SW480 (cell line): ENCODE data around the gene ANTXR1.

ENCODE experiments used
- DNase-seq: peaks from one replicate; pipeline ENCODE4 v3.0.0-alpha.2; 2016; ENCODE audit warnings: low spot score

Gene ANTXR1

DNA sequence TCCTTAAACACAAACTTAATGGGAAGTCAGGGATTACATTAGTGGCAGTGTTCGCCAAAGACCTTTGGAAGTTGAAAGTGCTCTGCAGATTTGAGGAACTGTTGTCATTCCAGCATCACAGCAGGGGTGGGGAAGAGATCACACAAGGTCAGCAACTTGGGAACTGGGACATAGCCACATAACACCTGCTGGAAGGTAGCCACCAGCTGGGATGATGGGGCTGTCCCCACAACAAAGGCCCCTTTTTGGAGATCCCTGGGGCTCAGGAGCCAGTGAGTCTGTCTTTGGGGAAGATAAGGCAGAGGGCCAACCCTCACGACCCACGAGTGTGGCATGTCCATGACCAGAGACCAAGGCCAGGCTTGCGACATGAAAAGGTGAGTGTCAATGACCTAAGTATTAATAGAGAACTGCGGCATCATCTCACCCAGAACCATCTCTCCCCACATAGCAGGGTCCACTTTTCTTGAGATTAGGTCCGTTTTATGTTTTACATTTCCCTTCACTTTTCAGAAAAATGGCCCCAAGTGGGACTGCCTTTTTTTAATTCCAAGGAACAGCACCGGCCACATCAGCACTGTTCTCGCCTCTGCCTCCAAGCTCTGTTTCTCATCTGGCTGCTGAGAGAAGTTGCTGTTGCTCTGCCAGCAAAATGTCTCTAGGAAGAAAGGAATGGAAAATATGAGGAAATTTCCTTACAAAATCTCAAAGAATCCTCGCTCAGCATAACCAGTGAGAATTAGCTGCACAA, 267.1 kb downstream of the ANTXR1 start:
- no peak for DNase-seq

DNA sequence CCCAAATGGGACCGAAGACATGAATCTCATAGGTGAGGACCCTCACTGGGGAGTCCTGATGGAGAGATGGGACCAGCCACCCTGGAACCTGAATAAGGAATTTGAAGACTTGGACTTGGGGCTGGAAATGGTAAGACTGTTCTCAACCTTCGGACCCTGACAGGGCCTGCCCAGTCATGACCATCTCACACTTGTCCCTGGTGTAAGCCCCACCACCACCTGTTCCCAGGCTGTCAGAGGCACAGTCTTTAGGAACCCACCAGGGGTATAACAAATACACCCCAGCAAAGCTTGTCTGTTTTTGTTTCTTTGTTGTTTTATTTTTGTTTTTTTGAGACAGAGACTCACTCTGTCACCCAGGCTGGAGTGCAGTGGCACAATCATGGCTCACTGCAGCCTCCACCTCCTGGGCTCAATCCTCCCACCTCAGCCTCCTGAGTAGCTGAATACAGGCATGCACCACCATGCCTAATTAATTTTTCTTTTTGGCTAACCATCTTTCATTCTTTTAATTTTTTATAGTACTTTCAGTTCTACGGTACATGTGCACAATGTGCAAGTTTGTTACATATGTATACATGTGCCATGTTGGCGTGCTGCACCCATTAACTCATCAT, 267.9 kb downstream of the ANTXR1 start:
- DNase-seq = no peak

DNA sequence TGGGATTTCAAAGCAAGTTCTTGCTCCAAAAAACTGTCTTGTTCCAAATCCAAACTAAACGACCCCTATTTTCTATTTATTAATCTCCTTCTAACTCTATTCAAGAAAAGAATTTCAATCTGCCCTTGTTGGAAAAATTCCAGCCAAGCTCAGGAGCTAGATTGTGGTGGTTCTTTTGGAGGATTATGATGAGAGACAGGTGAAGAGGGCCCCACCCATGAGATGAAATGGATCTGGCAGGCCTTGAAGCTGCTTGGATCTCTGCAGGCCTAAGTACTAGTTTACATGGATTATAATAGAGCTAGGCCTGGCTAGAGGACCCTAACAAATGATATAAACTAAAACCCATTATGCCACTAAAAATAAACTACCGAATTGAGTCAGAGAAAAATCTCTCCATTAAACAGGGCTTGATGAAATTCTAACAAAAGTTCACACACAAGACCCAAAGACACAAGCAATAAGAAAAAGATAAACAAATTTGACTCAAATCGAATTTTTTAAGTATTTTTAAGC, 272.5 kb downstream of the ANTXR1 start:
- no peak for DNase-seq

DNA sequence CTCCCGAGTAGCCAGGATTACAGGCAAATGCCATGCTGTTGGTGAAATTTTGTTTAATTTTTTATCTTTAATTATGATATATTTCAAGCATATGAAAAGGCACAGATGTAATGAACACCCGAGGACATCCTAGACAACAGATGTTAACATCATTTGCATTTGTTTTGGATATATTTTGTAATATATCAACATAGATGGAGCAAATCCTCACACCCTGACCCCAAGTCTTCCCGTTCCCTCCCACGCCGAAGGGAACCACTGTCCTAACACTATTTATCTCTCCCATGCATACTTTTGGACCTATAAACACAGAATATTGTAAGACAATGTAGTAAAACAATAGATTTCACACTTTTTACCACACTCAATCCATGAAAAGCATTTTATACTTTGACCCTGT, 274.6 kb downstream of the ANTXR1 start:
- no peak for DNase-seq

DNA sequence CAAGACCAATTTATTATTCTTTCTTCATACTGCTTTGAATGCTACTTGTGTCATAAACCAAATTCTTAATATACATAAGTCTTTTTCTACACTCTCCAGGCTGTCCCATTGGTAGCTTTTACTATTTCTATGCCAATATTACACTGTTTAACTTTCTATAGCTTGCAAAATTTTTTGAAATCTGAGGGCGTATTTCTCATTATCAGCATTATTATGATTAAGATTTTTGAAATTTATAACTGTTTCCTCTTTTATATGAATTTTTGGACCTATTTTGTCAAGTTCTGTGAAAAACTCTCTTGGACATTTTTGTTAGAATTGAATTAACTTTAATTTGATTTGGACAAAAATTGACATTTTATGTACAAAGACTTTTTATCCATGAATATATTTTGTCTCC, 275.4 kb downstream of the ANTXR1 start:
- DNase-seq = no peak

DNA sequence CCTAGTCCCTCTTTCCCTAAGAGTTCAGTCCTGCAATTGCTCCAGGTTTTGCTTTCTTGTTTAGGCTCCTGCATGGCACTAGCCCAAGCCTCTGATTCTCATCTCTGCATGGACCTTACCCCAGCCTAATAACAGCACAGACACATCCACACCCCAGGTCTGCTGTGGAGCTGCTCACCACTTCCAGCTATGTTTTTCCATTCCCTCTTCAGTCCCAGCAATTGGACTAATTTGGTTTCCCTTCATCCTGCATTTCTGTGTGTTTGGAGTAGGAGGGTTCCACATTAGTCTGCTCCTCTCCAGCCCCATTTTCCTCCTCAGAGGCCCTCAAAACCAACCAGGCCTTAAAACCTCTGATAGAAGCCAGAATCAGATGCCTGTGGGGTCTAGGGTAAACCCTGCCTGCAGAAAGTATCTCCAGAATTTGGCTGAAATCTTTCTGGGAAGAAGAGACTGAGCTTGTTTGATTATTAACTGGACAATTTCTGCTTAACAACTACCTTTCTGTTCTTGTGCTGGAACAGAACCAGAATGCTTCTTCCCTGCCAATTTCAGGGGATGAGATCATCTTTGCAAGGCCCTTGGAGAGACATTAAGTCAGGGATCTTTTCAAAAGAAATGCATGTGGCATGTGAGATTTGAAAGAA, 278.1 kb downstream of the ANTXR1 start:
- no peak for DNase-seq

DNA sequence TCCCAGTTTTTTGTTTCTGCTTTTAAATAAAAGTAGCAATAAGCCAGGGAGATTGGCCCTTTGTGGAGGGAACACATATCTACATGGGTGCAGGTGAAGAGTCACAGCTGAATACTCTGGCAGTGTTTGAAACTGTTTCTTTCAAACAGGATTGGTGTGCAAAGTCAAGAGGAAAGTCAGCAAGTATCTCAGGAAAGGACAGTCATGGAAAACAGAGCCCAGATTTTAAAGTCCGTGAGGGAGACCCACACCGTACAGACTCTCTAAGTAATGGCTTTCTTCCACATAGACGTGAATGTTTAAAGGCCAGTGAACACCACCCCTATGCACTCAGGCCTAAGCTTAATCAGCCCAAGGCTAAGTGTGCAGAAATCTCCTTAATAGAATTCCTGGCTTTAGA, 278.7 kb downstream of the ANTXR1 start:
- no peak for DNase-seq

DNA sequence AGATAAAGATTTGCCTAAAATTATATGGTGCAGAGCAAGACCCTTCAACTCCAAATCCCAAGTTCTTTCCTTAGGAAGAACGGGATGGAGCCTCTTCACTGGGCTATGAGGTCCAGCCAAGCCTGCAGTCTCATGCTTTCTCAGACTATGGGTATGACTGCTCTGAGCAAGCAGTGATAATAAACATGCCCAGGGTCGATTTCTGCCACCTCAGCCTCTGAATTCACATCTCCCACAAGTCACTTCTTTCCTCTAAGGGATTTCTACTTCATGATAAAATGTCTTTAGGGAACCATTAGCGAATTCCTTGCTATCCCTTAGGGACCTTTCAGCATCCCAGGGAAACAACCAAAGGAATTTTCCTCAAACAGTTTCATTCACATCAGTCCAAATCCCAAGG, 279.3 kb downstream of the ANTXR1 start:
- DNase-seq = no peak

DNA sequence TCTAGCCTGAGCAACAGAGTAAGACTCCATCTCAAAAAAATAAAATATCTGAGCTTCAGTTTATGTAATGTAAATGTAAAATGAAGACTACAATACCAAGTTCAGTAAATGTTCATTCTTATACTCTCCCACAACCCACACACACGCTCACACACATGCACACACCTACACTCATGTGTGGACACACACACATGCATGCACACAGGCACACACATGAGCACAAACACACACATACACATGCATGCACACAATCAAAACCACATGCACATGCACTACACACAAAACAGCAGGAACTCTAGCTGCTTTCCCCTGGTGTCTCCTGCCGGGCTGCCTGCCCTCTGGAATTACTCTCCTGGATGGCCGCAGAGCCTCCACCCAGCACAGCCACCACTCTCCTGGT, 283.4 kb downstream of the ANTXR1 start:
- no peak for DNase-seq

DNA sequence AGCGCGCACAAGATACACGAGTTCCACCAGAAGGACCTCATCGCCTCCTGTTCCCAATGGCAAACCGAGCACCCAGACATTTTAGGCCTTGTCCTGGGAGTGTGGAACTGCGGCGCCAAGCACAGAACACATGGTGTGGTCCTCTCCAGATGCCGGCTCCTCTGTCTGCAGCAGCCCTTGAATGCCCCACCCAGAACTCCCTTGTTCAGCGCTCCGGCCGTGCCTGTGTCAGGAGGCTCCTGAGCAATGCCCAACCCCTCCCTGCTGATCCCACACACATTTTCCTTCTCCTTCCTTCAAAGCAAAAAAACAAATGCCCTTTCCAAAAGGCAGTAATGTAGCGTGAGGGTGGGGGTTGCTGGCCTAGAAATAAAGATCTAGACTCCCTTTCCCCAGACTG, 284.2 kb downstream of the ANTXR1 start:
- no peak for DNase-seq

DNA sequence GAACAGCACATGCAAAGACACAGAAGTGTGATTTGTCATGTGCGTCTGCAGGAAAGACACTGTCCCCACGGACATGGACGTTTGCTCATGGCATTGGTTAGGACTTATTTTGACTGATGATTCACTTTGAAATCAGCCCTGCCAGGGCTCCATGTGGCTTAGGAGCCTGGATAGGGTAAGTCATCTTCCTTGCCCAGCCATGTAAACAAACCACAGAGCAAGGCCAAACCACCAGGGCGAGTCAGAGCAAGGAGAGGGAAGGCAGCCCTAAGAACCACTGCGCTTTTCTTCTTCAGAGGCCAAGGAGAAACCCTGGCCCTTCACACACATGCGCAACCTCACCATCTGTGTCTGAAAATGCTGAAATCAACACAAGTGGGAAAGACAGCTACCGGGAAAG, 285.3 kb downstream of the ANTXR1 start:
- peak; percentile 45 for DNase-seq

DNA sequence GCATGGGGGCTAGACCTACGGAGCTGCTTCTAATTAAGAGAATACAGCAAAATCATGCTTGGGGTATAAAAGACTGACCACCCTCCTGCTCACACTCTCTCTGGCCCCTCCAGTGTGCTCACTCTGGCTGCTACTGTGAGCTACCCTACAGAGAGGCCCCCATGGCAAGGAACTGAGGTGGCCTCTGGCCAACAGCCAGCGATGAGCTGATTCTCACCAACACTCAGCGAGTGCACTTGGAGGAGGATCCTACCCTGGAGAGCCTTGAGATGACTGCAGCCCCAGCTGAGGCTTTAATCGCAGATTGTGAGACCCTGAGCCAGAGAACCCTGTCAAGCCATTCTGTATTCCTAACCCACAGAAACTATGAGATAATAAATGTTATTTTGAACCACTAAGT, 285.9 kb downstream of the ANTXR1 start:
- no peak for DNase-seq
